Stimulated activated CD4-positive, alpha-beta T cell treated with anti-CD3 and anti-CD28 coated beads, Interleukin-4, amount 100 ng/mL, for 1 hour (primary cell): ENCODE results near the gene SMYD3.

Source experiments
- DNase-seq: peaks from one replicate; pipeline ENCODE4 v3.0.0-alpha.2; 2020

SMYD3 gene

DNA sequence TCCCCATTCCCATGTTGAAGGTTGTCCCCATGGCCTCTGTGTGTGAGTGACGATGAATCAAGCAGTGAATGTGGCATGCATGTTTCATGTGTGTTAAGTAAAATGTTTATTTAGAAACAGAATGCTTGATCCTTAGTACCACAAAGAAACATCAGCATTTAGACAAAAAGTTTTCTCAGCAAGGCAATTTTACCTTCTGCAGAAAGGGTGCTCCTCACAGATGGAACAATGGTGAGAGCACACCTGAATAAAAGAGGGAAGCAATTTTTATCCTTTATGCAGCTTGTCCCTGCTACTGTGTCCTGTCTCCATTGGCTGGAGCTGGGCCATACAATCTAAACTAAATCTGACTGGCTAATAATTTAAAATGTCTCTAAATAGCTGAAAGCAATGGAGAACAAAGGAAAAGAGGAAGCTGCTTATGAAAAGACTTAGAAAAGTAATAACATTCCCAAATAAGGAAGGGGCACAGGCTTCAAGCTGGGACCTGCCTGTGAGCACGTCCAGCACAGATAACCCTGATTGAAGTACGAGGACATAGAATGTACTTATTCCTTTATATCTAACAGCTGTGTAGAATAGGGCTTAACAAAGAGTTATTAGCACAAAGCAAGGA is 8.4 kb upstream of the SMYD3 start:
- no peak for DNase-seq

DNA sequence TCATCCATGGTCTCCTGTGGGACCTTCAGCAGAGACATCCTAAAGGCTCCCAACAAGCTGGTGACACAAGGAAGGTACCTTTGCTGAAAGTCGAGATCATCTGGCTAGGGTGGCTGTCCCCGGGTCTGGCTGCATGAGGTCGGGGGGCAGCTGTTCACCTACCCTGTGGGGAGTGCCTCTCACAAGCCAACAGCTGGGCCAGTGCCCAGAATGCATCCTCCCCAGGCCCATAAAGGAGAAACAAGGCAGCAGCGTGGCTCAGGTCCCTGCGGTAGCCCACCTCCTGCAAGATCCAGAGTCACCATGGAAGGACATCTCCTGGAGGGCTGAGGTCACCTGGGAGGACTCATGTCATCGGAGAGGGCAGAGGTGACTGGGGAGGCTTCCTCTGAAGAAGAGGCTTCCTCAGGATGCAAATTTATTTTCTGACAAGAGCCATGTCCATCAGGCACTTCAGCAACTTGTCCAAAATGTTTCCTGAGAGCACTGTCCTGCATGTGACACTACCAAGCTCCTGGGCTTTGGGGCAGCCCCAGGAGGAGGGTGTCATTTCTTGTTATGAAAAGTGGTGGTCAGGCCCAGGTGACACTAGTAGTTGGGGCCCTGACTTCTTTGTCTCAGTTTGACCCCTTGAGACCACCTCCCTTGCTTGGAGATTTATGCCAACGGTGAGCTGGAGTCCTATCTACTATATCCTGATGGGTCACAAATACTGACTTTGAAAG is 6.7 kb upstream of the SMYD3 start:
- DNase-seq = no peak

DNA sequence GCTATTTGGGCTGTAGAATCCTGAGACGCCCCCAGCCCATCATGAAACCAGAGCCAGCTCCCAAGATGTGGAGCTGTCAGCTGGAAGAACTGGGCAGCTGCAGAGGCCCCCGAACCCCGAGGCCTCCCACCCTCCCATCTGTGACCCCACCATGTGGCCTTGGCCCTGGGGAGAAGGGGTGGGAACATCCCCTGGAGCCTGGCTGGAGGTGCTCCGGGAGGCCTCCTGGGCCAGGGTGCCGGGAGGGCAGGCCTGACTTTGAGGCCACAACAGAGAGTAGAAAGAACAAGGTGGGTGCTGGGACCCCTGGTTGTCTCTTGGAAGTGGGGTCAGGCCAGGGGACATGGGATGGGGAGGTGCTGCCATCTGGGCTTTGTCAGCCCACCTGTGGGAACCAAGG is 6.0 kb upstream of the SMYD3 start:
- no peak for DNase-seq

DNA sequence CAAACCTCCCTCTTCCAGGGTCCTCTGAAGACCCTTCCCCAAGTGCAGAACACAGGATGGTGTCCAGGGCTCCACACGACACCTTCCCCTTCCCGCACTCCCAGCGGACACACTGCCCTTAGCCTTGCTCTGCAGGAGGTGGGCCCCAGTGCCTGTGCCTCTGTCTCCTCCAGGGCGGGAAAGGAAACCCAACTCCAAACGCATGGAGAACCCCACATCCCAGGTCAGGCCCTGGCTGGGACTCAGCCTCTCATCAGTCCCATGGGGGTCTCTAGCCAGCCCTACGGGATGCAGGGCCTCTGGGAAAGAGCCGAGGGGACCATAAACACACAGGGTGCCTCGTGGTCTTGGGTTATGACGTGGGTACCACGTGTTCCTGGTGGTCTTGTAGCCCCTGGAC is 5.6 kb upstream of the SMYD3 start:
- DNase-seq = no peak

DNA sequence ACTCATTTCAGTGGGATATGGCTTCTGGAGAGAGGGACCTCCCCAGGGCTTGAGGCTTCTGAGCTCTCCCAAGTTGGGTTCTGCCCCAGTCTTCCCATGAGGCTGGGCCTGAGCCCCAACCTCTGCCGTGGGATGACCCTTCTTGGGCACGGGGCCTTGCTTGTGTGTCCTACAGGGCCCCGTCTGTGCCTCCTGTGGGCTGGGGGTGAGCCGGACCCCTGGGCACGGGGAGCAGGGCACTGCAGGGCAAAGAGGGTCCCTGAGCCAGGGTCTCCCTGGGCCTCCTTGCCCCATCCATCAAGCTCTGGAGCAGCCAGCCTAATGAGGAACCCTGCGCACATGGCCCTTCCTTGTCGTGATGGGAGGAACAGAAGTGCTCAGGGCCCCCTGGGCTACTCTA is 5.2 kb upstream of the SMYD3 start:
- DNase-seq = no peak

DNA sequence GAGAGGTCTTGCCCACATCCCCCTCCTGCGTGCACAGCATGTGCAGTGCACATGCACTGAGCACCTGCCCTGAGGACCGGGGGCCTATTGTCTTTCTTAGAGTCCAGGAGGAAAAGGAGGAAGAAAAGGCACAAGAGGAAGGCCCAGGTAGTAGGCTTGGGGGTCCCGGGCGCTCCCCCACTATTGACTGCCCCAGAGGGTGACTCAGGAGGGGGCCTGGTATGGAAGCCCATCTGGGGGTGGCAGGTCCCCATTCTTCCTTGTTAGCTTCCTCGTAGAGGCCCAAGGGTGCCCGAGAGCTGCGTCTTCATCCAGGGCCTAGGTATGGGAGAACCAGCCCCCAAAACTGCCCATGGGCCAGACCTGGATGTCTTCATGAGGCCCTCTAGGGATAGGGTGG is 4.1 kb upstream of the SMYD3 start:
- no peak for DNase-seq

DNA sequence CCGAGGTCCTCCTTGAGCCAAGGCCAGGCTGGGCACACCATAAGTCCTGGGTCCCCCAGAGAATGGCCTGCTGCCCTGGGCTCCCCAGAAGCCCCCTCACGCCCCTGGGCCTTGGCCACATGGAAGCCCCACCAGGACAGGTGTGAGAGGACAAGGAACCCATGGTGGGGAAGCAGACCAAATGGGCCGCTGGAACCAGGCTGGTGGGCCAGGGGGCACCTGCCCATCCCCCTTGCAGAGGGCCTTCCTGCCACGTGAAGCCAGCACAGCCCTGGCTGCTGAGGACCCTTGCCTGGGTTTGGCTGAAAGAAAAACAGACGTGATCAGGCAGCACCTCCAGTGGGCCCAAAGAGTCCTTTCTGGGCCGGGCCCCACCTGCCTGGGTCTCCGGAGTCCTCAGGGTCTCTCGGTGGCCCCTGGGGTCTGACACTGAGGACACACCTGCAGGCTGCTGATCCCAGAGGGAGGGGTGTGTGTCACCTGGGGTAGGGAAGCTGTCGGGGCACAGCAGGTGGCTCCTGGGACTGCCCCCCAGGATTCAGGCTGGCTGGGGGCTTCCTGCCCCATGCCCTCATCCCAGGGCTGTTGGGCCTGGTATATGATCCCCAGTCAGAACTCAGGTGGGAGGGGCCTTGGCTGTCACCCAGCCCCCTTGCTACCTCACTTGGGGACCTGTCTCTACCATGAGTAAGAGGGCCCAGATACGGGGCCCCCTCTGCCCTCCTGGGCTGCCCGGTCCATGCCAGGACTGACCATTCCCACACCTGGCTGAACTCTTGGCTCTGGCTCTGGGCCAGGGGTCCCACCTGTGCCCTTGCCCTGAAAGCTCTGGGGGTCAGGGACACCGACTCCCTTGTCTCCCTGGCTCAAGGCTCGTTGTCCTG is 3.3 kb upstream of the SMYD3 start:
- no peak for DNase-seq

DNA sequence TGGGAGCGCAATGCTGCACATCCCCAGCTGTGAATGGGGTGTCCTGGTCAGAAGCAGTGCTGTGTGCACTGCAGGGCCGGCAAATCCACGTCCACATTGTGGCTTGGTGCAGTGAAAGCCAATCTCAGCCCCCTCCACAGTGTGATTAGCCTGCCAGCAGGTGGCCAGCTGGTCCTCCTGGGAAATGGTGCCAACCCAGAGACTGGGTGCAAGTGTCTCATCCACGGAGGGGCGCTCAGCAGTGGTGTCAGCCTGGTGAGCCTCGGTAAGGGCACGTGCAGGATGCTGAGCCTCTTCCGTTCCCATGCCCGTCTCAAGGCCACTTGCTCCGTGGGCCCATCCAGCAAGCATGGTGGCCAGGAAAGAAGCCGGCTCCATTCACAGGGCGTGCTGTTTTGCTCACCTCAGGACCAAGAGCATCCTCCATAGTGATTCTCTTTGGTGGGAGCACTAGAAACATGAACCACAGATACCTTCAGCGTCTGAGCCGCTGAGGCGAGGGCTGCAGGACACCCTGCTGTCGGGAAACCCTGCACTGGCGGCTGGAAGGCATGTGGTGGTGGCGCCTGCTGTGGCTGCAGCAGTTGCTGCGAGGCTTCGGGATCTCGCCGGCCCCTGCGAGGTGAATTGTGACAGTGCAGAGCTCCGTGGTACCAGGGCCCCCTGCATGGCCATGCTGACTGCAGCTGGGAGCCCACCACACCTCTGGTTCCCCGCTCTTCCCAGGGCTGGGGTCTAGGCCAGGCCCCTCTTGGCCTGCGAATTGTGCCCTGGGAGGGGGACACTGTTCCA is 2.0 kb upstream of the SMYD3 start:
- DNase-seq = no peak

DNA sequence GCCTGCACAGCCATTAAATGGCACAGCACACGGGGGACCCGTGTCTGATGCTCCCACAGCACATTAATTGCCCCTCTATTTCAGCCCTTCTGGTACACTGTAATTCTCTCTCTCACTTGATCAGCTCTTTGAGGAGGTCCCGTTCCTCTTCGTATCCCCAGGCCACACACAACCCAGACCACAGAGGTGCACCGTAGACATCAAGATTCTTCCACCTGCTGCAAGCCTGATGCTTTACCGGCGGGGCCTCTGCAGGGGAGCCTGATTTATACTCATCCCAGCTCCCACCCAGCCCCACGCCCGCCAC is 759 bp downstream of the SMYD3 start:
- peak; percentile 10 for DNase-seq

DNA sequence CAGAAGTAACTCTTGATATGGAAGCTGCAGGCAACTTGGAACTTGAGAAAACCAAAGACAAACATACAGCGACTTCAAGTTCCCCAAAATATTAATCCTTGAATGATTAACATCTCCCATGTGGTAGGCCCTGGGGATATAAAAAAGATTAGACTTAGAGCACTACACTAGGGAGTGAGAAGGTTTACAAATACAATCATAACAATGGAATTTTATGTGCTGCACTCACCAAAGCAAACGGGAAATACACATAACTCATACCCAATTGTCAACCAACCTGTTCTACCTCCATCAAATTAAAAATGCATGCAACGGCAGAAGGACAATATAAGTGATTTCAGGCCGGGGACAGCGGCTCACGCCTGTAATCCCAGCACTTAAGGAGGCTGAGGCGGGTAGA is 3.7 kb downstream of the SMYD3 start:
- DNase-seq = no peak

DNA sequence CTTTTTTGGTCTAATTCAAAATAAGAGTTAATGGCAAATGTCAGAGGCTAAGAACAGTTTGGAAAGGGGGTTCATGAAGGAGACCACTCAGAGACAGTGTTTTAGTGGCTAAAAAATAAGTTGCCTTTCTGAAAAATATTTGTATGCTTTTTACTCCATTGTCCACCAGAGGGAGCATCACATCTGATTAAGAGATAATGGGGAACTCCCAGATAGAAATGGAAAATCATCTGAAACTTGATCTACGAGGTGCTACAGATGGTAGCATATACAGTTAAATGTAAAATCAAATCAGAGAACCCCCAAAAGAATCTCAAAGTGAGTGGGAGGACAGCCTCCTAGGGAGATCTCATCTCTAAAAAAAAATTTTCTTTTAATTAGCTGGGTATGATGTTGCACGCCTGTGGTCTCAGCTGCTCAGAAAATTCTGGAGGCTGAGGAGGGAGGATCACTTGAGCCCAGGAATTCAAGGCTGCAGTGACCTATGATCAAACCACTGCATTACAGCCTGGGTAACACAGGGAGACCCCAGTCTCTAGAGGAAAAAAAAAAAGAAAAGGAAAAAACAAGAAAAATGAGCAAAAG is 9.7 kb downstream of the SMYD3 start:
- DNase-seq = no peak

DNA sequence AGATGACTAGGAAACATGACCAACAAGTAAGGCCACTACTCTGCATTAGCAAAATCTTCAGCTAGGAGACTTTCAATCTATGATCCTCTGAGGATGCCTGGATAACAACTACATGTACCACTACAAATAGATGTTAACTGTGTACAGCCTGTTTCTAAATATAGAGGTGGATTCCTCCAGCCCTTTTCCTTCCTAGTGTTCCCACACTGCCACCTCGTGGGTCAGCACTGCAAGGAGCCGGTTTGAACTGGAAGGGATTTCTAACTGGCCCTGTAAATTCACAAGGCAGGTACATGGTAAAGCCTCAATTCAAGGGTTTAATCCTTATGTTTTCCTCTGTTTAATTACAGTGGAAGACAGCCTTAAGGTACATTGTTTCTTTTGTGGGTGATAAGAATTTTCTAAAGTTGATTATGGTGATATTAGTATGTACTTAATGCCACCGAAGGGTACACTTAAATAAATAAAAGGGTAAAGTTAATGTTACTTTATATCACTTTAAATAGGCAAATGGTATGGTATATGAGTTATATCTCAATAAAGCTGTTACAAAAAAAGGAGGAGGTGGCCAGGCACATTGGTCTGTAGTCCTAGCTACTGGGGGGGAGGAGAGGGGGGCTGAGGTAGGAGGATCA is 14.4 kb downstream of the SMYD3 start:
- peak; percentile 49 for DNase-seq

DNA sequence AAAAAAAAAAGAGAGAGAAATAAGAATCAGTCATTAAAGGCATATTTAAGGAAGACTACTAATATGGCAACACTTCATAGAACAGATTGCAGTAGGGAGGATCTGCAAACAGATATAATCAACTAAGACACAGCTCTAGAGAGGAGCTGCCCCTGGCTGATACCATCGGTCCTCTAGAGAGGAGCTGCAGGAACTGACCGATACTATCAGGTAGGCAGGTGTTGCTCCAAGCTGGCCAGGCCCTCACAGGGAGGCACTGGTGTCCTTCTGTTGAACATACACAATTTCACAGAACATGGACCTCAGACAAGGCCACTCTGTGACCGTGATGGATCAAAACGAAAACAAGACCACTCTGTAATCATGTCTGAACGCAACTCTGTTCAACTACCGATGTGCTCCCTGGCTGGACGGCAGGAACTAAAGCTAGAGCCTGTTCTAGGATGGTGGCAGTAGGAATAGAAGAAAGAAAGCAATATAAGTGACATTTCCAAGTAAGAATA is 15.5 kb downstream of the SMYD3 start:
- DNase-seq = no peak

DNA sequence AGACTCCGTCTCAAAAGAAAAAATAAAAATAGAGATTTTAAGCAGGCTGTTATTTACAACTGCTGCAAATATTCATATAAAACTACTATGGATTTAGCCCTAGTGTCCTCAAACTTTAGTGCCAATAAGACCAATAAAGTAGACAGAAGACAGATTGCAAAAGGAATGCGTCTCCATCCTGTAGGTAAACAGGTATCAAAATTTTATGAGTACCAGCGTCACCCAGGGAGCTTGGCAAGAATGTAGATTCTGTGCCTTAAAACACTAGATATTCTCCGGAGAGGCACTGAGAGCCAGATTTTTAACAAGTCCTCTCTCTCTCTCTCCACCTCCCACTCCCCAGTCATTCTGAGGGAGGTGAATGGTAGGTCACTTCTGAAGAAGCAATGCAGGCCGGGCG is 18.4 kb downstream of the SMYD3 start:
- DNase-seq = no peak

DNA sequence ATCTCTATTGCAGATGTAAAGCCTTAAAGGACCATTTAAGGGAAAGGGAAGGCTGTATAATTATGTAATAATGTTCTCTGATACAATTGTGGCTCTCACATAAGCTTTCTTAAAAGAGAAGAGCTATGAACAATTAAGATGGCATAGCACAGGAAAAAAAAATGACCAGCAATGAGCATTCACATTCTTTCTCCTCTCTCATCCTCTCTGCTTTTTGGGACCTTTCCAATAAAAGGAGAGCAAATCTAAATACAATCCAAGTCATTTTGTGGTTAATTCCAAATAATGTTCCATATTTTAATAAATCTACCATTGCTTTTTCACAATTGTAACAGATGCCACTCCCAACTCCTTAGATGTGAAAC is 23.5 kb downstream of the SMYD3 start:
- no peak for DNase-seq

DNA sequence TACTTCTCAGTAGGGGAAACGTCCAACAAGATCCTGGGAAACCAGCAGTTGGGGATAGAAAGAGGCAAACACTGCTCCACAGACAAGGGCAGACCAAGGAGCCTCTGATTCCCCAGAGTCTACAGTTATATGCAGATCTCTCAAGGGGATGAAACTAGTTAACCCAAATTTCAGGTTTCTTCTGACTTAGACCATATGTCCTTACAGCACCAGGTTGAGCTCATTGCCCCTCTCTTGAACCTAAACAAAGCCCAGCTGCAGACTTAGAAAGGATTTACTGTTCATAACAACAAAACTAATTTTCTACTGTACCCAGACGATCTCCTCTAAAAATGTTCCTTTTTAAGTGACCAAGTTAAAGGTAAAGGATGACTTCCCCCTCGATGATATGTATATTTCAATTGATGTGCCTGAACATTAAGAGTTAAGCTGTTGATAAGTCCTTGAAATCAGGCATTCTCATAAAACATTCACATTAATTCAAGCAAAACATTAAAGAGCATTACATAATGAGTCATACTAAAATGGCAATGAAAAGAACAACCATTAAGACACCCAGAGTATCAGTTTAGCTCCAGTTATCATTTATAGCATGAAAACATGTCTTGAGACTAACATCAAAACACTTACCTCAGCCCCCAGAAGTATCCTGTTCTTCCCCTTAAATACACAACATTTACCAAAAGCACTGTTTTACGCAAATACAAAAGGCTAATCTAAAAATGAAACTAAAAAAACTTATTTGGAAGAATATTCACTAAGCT is 24.1 kb downstream of the SMYD3 start:
- DNase-seq = no peak

DNA sequence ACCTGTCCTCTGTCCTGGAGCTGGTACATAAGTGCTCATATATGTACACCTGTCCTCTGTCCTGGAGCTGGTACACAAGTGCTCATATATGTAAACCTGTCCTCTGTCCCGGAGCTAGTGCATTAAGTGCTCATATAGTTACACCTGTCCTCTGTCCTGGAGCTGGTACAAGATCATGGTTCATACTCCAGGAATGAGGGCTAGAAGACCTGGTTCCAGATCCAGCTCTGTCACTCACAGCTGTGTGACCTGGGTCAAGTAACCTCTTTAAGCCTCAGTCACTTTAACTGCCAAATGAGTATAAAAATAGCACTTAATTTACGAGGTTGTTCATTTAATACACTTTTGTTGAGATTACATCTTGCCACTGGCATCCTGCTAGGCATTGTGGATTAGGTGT is 28.0 kb downstream of the SMYD3 start:
- no peak for DNase-seq

DNA sequence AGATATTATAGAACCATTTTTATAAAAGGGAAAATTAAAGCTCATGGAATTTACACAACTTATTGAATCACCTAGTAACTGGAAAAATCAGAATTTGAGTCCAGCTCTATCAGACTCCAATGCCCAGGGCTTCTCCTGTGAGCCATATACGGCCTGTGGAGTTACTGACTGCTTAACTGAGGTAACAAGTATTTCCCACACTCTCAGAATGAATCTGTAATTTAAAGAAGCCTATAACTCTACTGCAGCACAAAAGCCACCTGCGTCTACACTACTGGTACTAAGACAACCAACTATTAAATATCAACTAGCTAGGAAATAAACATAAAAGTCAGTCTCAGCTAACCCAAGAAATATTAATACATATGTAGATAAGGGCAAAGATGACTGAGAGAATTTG is 29.4 kb downstream of the SMYD3 start:
- no peak for DNase-seq

DNA sequence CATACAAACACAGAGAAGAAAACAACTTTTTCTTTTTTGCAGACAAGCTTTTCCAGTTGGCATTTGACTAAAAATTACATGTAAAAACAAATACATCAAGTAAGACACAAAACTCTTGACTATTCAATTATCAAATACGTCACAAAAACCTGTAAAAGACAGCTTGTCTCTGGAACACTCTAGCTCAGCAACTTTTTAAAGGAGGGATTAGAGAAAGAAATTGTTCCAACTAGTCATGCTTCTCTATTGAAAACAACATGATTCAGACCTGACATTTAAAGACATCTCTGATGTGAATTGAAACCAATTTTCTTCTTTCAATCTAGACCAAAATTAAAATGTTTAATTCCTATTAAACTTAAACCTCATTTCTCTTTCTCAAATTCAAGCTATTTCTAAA is 30.3 kb downstream of the SMYD3 start:
- no peak for DNase-seq

DNA sequence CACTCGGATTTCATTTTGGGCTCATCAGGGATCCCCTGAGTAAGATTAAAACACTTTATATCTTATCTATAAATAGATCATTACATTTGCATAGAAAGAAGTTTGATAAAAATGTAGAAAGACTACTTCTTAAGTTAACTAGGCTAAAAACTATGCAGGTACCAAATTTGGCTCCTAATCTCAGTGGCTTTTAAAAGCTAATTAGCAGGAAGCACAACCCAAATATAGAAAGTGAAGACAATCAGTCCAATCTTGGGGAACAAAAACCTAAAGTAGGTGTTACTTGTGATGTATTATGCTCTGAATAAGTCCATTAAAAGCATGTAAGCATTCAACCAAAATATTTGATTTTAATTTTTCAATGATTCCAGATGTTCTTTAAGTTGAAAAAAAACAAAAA is 35.4 kb downstream of the SMYD3 start:
- DNase-seq = no peak

DNA sequence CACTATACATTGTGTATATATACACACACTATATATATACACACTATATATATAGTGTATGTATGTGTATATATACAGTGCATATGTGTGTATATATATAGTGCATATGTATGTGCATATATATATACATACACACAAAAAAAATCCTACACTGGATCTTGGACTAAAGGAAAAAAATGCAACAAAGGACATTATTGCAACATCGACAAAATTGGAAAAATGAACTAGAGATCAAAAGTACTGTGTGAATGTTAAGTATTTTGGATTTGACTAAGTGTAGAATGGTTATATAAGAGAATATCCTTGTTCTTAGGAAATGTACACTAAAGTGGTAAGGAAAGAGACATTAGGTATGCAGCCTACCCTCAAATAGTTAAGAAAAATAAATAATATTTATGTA is 36.5 kb downstream of the SMYD3 start:
- no peak for DNase-seq

DNA sequence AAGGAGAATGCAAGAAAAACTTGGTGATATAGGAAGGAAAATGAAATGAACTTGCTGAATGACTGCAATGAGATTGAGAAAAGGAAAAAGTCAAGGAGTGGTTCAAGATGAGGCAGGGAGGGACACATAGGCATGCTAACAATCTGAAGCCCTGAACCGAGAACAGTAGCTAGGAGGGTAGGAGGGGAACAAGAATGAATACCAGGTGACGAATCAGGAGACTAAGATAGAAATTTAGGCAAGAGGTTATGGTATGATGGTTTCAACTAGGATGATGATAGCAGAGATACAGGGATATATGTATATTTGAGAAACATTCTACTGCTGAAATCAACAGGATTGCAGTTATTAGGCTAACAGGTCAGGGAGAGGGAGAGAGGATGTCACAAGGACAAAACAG is 44.1 kb downstream of the SMYD3 start:
- no peak for DNase-seq
